Stimulated activated CD4-positive, alpha-beta T cell treated with anti-CD3 and anti-CD28 coated beads, Interleukin-4, amount 100 ng/mL, for 24 hours (primary cell): ENCODE data around the gene NRL.

ENCODE experiments used
- DNase-seq: peaks from one replicate; pipeline ENCODE4 v3.0.0-alpha.2; 2020

The NRL gene

DNA sequence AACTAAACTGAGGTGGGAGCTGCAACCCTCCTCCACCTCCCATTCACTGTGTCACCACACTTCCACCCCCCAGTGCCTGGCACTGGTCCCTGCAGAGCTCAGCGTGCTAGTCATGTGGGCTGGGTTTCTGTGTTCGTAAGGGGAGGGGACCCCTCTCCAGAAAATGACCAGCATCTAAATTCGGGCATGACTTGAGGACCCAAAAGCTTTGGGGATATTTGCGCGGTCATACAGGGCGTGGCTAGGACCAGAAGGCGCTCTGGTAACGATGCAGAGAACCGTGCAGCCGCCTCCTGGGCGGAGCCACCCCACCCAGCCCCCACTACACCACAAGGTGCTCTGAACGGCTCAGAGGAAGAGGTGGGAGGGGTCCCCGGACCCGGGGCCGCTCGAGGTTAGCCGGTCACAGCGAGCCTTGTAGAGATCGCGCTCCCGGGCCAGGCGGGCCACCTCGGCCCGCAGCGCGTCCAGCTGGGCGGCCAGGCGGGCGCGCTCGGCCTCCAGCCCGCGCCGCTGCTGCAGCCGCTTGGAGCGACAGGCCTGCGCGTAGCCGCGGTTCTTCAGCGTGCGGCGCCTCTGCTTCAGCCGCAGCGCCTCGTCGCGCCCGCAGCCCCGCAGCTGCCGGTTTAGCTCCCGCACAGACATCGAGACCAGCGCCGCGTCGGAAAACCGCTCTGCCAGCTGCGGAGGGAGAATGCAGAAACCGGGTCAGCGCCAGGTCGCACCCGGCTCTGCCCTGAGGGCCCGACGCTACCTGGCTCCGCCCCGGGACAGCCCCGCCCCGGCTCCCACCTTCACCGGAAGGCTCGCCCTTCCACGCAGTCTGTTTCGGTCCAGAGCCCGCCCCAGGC, 33.6 kb downstream of the NRL start:
- DNase-seq, result peak; percentile 72

DNA sequence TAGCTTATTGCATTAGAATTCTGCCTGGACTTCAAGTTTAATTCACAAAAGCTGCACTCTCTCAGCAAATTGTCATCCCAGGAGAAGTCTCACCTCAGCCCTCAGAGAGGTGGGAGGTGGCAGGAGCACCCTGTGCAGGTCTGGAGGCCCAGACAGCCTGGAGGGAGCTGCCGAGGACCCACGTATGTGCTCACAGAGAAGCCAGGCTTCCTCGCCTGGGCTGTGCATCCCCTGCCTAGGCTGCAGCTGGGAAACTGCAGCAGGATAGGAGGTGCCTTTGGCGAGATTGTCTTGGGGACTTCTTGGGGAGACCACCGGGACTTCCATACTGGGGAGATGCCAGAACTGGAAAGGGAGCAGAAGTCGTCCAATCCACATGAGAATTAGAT, 34.6 kb downstream of the NRL start:
- DNase-seq, result no peak

DNA sequence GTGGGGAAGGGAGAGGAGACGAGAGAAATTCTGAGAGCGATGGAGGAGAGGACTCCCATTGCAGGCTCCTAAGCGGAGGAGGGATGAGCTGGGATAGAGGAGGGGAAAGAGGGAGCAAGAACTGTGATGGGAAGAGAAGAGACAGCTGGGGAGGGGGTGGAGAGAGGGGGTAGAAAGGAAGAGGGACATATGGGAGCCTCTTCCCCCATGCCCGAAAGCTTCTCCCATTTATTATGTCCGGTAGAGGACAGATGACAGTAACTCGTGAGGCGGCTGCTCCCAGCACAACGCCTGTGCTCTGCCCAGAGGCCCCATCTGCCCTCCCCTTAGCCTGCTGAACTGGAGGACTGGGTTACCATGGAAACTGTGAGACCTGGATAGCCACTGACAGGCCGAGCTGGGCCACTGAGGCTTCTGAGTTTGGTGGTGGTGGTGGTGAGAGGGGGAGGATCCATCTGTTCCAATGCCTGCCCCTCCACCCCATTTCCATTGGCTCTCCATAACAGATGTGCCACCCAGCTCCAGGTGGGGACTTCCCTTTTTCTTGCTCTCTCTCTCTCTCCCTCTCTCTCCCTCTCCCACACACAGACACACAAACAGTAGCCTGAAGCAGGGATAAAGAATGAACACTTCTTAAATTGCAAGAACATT, 35.1 kb downstream of the NRL start:
- DNase-seq, result no peak

DNA sequence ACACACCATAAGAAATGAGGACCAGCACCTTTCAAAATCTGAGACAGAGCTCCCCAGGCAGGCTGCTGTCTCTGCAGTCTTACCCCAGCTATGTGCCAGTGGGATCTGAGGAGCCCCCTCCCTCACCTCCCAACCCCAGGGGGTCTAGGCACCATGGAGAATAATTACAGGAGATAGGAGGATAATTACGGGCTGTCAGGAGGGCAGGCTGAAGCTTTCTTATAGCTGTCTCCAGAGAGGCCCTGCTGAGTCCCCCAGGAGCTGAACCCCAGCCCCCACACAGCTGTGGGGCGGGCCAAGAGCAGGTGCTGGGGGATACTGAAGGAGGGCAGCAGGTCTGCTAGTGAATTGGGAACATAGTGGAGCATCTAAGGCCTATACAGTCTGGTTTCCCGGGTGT, 36.6 kb downstream of the NRL start:
- no peak for DNase-seq

- DNase-seq, result no peak
Observed at GRCh38 chr14:24077086-24077485, 37.7 kb downstream of the NRL start.

DNA sequence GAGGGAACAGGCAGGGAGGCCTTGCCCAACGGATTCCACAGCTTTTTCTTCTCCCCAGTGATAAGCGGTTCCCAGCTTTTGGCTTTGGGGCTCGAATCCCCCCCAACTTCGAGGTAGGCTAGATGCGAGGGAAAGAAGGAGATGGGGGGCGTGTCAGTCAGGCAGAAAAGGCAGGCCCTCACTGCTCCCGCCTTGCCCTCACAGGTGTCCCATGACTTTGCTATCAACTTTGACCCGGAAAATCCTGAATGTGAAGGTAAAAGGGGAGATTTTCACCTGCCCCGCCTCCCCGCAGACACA, 38.5 kb downstream of the NRL start:
- no peak for DNase-seq

DNA sequence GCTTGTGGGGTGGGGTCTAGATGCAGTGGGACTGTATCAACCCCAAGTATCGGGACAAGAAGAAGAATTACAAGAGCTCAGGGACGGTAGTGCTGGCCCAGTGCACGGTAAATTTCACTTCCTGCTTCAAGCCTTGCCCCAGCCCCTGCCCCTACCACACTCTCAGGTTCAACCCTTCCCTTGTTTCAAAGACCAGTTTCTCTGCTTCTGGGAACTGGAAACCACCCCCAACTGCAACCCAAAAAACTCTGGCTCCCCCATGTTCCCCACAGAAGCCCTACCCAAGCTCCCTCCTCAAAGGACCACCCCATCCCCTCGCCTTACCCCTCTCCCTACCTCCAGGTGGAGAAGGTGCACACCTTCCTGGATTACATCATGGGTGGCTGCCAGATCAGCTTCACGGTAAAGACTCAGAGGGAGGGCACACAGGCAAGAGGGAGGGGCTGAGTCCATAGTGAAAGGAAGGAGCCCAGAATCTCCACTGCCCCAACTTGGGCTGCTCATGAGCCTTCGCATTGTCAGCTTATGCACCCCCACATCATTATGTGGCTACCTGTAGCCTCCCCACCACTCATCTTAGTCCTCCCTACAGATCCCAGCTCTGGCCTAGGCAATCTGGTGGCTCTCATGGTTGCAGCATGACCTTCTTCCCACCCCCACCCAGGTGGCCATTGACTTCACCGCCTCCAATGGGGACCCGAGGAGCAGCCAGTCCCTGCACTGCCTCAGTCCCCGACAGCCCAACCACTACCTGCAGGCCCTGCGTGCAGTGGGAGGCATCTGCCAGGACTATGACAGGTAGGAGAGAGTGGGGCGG, 39.1 kb downstream of the NRL start:
- no peak for DNase-seq

- no peak for DNase-seq
Observed at GRCh38 chr14:24074625-24075484, 39.9 kb downstream of the NRL start.

DNA sequence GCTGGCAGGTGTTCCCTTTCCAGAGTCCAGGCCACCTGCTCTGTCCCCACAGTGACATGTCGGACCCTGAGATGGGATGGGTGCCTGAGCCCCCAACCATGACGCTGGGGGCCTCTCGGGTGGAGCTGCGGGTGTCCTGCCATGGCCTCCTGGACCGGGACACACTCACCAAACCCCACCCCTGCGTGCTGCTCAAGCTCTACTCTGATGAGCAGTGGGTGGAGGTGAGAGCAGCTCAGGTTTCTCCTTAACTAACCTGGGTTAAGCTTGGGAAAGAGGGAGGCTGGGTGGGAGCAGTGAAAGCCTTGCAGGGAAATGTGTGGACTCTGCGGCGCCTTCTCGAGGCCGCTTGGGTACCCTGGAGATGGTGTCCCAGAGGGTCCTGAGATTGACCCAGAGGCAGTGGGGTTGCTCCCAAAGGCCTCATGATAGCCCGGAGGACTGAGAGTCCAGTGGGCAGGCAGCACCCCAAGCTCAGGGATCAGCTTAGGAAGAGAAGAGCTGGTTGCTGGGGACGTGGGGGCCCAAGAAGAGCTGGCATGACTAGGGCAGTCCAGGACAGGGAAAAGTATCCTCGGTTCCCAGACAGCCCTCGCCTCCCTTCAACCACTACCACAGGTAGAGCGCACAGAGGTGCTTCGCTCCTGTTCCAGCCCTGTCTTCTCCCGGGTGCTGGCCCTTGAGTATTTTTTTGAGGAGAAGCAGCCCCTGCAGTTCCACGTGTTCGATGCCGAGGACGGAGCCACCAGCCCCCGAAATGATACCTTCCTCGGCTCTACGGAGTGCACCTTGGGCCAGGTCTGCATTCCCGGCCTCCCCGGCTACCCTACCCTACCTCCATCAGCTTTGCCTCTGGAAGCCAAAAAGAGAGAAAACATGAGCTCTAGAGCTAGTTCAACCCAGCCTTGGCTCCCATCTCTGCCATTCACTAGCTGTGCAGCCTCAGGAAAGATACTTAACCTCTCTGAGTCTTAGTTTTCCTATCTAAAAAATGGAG, 41.6 kb downstream of the NRL start:
- no peak for DNase-seq

DNA sequence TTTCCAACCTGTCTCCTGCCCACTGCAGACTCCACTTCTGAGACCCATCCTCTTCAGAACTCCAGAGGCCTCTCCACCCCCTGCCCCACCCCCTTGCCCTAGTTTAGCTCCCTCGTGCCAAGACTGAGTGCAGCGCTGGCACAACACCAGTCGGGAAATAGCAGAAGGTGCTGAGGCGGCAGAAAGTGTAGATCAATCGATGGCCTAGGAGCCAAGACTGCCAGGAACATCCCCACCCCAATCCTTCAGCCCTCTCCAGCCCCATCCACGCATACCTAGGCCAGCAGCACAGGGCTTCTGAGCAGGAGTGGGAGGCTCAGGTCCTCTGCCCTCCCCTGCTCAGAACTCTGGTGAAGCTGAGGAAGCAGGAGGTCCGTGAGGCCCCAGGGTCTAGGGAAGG, 42.3 kb downstream of the NRL start:
- no peak for DNase-seq

DNA sequence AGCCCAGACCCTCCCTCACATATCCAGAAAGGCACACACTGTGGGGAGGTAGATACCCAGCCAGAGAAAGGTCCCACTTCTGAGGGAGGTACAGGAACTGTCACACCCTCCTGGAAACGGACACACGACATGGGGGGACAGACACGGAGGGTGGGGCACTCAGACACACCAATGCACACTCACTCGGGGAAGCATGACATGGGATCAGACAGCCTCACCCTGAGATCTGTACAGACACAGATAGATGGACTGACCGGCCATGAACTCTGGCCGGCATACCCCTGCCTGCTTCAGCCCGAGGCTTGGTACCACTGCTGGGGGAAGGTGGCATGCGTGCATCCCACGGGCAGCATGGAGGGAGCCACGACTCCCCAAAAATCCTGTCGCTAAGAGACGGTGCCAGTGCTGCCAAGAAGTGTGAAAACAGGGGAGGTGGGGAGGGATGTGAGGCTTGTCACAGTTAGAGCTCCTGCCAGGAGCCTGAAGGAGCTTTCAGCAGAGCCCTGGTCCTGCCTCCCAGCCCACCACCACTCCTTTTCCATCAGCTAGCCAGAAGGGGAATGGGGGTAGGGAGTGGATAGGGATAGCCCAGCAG, 42.8 kb downstream of the NRL start:
- DNase-seq, result no peak

GRCh38 chr14:24071144-24071697, 43.5 kb downstream of the NRL start, which contains the start of gene CPNE6:
TSS of gene CPNE6 (plus strand) at chr14:24071562. CDS start at chr14:24072937, 1,375 bp downstream.
- peak; percentile 64 for DNase-seq

DNA sequence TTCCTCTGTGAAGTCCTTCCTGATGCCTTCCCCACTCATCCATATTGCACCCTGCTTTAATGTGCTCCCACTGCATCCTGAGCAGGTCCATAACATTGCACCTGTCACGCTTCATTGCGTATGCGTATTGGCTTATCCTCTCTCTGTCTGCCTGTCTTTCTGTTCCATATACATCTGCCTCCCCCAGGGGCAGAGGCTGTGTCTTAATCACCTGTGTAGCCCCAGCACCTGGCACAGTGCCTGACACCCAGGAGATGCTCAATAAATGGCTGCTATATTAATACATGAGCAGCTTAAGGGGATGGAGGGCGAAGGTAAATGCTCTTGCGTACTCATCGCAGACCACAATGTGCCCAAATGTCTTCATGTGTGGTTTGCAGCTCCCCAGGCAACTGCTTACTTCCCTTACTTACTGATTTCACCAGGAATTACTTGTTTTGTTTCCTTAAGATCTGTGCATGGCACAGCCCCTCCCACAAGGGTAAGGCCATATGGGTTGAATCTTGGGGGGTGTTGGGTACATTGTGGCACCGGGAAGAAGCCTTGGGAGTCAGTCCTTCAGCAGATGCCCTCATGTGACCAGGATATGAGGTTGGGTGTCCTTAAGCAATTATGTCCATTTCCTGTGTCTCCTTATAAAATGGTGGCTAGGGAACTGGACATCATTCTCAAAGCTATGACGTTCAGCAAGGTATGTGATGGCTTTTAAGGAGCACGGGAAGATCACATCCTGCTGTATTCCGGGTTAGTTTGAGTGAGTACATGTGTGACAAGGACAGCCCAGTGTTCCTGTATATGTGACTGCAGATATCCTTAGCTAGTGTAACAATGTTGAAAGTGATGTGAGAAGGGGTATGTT, 44.2 kb downstream of the NRL start:
- no peak for DNase-seq

- DNase-seq, result no peak
Observed at GRCh38 chr14:24069411-24069735, 45.4 kb downstream of the NRL start.

DNA sequence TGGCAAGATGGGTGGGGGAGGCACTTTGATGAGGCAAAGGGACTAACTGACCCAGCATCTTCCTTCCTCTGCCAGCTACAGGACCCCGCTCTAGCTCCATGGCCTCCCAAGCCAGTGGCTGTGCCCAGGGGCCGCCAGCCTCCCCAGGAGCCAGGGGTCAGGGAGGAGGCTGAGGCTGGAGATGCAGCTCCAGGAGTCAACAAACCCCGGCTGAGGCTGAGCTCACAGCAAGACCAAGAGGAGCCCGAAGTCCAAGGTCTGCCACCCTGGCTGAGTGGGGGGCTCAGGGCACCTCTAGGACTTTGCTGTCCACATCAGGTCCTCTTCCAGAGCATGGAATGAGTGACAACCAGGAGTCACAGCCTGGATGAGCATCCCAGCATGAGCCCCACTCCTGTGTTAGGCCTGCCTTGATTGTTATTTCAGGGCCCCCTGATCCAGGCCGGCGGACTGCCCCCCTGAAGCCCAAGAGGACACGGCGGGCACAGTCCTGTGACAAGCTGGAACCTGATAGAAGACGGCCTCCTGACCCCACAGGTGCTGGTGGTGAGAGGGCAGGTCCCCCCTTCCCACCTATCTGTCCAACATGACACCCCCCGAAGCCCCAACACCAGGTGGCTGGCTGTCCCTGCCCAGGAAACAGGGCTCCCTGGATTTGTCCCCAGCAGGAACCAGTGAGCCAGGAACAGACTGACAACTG, 45.9 kb downstream of the NRL start:
- DNase-seq, result no peak

DNA sequence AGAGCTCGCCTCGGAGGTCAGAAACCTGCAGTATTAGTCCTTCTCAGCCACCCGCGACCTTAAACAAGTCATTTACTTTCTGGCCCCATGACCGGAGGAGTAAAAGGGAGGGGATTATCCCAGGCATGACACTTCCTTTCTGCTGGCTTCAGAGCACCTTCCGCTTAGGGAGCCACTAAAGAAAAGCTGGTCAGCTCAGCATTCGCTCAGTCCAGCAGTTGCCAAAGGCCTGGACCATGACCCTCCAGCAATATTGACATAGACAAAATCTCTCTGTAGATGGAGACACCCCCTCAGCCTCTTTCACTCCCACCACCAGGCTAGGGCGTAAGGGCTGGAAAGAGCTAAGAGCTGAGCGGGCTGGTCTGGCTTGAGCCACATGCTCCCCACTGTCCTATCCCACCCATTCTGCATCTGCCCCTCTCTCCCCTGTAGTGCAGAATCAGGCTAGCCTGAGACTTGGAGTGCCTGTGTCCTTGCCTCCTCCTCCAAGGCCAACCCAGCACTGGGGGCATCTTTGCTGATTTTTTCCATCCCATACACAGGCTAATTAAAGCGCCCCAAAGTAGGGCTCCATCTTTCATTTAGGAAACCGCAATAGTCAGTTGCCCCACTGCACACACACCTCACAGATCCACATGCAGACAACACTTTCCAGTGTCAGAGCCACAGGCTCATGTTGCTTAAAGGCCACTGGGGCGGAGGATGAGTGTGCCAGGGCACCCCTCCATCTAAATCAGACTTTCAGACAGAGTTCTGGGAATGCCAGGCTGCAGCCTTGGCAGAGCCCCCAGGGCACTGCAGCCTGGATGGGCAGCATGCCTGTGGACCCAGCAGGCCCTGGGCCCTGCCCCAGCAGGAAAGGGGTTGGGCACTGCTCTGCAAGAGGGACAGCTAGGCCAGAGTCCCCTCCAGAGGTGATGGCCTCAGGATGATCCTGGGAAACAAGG, 47.3 kb downstream of the NRL start:
- no peak for DNase-seq

GRCh38 chr14:24066496-24067132, 48.1 kb downstream of the NRL start:
- no peak for DNase-seq

DNA sequence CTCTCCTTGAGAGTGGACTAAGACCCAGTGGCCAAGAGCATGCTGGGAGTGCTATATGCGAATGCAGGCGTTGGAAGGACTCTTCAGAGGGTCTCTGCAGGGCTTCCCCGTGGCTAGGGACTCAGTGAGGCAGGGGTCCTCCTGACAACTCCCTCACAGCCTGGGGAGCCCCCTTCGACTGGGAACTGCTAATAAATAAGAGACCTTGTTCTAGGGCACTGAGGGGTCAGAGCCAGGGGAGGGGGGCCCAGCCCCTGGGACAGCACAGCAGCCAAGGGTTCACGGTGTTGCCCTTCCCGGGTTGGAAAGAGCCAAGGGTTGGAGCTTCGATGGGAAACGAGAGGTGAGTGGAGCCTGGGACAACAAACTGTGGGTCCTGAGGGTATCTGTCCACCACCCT, 49.3 kb downstream of the NRL start:
- DNase-seq, result no peak
